DMS53 treated with DMSO at 0.1 percent for 48 hours (cell line): Measurements from ENCODE around the gene PHLPP1.

Source experiments
- DNase-seq: peaks from one replicate; lab custom pipeline; 2025; ENCODE audit not compliant: unreplicated experiment; lab: John Stamatoyannopoulos, UW

The PHLPP1 gene

GRCh38 chr18:62844850-62845643, 129.7 kb downstream of the PHLPP1 start:
- no peak for DNase-seq

DNA sequence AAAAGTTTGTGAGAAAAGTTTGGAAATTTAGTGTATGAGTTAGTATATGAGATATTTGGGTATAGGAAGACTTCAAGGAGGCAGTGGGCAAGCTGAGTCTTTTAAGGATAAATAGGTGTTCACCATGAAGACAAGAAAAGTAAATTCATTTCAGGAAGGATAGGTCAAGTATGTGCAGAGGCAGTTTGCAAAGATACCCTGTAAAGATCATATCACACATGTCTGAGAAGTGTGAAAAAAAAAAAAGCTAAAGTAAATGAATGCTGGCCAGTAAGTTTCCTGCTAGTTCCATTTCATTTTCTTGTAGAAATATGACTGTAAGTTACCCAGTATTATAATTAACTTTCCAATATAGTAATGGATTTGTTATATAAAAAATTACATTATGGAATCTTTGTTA, 131.0 kb downstream of the PHLPP1 start:
- DNase-seq, result no peak

GRCh38 chr18:62847081-62847480, 131.7 kb downstream of the PHLPP1 start:
- no peak for DNase-seq

GRCh38 chr18:62848946-62849345, 133.6 kb downstream of the PHLPP1 start:
- no peak for DNase-seq

DNA sequence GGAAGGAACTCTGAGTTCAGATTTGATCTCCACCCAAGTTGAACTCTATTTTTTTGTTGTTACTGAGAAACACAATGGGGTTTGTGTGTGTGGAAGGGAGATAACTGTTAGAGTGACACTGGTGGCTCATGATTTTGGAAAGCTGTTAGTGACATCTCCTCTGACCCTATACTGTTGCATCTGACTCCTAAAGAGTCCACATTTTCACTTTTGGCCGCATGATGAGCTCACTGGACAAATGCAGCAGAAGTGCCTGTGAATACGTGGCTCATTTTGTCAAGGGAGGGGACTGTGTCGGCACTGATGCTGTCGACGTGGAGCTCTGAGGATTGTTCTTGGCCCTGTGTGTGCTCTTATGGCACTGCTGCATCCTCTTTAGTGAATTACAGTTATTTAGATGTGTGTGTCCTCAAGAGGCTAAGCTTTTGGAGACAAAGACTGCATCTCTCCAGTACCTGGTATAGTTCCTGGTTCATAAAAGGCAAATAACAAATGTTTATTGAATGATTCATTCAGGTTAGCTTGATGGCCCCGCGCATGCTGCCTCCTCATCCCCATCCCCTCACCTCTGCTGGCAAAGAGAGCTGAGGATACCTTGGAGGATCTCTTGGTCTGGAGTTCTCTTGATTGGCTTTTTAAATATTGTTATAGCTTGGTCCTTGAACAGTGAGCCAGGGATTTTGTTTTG, 135.4 kb downstream of the PHLPP1 start:
- DNase-seq, result peak; percentile 95

GRCh38 chr18:62852851-62853250, 137.5 kb downstream of the PHLPP1 start:
- no peak for DNase-seq

GRCh38 chr18:62856294-62856693, 141.0 kb downstream of the PHLPP1 start:
- DNase-seq, result no peak

DNA sequence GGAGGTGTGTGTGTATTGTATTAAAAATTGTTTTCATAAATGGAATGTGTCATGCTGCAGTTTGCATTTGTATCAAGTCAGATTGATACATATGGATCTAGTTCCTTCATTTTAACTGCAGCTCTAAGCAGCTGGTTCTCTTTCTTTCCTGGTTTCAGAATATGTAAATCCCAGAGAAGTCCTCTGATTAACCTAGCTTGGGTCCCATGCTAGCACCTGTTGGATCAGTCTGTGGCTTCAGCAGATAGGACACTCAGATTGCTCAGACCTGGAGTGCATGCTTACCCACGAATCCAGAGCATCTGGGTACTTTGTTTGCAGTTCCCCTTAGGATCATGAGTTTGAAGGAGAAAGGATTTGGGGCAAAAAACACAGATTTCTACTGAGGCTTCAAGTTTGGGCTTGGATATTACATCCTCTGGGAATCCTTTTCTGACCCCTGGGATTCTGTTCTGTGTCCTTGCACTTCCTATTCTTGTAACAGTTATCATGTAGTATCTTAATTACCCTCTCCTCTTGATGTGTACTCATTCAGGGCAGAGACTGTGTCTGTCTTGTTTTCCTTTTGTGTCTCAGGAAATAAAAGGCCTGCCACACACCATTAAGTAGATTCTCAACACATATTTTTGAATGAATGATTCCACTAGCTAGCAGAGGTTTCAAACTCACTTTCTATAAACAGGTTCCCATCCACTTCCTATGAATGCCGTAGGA, 142.1 kb downstream of the PHLPP1 start:
- DNase-seq, result no peak

DNA sequence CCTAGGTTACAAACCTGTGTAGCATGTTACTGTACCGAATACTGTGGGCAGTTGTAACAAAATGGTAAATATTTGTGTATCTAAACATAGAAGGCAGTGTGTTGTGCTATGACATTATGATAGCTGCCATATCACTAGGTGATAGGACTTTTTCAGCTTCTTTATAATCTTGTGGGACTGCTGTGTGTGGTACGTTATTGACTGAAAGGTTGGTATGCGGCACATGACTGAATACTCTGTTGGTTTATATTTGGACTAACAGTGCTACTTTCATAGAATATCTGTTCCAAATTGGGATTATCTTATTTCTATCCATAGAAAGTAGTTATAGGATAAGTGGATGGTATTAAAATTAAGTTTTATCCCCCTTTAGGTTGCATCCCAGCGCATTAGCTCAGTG, 144.7 kb downstream of the PHLPP1 start:
- DNase-seq, result no peak

GRCh38 chr18:62862466-62862865, 147.1 kb downstream of the PHLPP1 start:
- DNase-seq, result no peak

GRCh38 chr18:62863579-62864001, 148.2 kb downstream of the PHLPP1 start:
- DNase-seq, result no peak

DNA sequence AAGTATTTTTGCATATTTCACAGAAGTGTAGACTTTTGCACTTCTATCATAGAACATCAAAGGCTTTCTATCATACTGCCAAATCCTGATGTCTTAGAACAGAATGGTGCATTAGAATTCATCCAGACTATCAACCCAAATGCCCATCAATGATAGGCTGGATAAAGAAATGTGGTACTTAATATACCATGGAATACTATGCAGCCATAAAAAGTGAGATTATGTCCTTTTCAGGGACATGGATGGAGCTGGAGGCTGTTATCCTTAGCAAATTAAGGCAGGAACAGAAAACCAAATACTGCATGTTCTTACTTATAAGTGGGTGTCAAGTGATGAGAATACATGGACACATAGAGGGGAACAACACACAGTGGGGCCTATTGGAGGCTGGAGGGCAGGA, 150.2 kb downstream of the PHLPP1 start:
- DNase-seq, result no peak

DNA sequence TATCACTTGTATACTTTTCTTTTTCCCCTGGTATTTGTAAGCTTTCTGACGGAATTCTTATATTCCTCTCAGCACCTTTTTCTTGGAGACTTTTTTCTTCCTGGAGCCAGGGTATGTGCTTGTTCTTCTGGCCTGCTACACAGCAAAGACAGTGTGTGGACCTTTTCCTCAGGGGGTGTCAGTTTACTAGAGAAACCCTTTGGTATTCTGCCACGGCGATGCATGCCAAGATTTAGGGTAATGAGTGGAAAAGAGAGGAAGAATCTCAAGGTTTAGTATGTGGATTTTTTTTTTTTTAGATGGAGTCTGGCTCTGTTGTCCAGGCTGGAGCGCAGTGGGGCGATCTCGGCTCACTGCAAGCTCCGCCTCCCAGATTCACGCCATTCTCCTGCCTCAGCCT, 152.2 kb downstream of the PHLPP1 start:
- DNase-seq, result no peak

- no peak for DNase-seq
Observed at GRCh38 chr18:62868645-62869044, 153.3 kb downstream of the PHLPP1 start.

DNA sequence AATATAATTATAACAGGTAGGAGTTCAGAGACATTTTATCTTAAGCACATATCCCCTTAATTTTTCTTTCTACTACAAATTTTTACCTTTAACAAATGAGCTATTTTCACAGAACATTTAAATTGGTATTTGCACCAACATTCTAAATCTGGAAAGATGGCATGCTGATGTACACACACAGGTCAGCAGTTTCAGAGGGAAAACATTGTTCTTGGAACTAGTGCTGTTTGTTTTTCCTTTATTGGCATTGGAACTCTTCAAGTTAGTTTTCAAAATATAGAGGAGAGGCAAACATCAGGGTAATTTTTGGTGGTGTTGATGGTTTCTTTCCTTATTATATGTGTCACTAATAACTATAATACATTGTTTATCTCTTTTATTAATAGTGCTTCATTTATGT, 155.3 kb downstream of the PHLPP1 start:
- DNase-seq, result no peak

DNA sequence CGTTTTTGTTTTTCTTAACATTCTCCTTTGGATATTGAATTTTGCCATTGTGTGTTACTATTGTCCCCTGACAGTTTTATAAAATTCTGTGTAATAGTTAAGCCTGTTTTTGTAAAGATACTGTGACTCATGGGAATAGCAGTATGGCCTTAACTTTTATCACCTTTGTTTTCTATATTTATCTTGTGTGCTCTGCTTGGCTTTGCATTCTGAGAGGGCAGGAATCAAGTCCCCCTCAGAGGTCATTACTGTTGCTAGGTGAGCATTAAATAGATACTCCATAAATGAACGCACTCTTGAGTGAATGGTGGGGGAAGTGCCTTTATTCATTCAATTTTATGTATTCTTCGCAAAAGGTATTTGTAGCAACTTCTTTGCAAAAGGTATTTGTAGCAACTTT, 160.0 kb downstream of the PHLPP1 start:
- DNase-seq, result no peak

- no peak for DNase-seq
Observed at GRCh38 chr18:62876111-62876510, 160.8 kb downstream of the PHLPP1 start.

DNA sequence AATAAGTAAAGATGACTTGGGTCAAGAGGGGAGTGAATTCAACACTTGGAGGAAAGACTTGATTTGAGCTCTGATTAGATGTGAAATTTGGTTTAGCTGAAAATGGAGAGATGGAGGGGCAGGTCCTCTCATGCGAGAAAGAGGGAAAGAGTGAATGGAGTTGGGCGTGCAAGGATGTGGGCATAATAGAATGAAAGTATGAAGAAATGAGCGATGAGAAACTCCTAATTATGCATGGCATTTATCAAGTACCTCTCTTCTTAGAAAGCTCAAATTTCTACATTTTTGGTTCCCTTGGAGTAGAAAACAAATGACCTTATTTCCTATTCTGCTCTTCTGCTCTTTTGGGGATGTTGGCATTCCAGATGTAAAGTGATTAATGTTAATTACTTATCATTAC, 161.5 kb downstream of the PHLPP1 start:
- no peak for DNase-seq

DNA sequence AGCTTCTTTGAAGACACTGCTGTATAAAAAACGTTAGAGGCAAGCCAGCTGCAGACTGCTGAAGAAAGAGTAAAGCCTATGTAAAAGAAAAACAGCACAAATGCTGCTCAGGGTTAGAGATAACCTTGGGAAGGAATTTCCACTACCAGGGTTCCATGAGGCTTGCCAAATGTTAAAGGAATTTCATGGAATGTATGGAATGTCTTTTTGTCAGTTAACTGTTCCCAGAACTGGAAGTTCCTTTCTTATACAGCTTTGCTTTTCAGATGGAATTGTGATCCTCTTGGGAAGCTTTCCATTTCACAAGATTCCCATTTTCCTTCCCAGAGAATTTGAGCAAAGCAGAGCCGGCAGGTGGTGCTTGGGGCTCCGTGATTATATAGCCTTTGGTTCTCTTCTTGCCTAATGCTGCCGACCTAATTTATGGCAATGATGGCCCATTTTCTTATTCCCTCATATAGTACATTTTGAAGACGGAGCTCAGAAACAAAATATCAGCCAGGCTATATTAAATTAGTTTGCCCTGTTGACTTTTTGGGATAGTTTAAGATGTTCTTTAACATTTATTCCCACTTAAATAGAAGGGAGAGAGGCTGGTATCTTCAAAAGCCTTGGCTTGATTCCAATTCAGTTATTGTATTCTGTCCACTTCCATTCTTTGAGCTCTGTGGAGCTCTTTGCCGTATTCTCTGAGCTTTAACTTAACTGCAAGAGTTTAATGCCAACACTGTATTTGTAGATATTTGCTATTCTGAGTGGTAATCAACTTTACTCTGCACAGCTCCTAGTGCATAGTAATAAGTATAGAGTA, 162.3 kb downstream of the PHLPP1 start:
- no peak for DNase-seq

DNA sequence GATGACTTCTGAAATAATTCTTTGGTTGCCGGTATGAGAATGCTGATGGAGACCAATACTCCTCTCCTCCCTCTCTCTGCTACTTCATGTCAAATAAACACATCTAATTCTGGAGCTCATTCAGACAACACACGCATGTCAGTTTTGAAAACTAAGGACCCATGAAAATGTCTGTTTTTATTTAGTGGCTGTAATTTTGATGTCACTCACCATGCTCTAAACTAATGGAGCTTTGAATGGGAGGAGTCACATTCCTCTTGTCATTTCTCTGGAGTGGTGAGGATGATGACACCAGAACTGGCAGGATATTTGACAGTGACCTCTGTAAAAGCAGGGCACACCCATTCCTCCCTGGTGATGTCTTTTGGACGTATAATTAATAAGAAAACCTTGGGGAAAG, 163.0 kb downstream of the PHLPP1 start:
- DNase-seq, result no peak

GRCh38 chr18:62880034-62880433, 164.7 kb downstream of the PHLPP1 start:
- DNase-seq, result no peak
